ENCODE results near the gene ZNFX1.
A peak's percentile ranks its signal among the peaks of the same experiment; 100 is the strongest.

ZNFX1 gene

GRCh38 chr20:49278818-49279676 lies 1.2 kb upstream of the ZNFX1 start (continued):
- TF ChIP-seq, protein P1, sequence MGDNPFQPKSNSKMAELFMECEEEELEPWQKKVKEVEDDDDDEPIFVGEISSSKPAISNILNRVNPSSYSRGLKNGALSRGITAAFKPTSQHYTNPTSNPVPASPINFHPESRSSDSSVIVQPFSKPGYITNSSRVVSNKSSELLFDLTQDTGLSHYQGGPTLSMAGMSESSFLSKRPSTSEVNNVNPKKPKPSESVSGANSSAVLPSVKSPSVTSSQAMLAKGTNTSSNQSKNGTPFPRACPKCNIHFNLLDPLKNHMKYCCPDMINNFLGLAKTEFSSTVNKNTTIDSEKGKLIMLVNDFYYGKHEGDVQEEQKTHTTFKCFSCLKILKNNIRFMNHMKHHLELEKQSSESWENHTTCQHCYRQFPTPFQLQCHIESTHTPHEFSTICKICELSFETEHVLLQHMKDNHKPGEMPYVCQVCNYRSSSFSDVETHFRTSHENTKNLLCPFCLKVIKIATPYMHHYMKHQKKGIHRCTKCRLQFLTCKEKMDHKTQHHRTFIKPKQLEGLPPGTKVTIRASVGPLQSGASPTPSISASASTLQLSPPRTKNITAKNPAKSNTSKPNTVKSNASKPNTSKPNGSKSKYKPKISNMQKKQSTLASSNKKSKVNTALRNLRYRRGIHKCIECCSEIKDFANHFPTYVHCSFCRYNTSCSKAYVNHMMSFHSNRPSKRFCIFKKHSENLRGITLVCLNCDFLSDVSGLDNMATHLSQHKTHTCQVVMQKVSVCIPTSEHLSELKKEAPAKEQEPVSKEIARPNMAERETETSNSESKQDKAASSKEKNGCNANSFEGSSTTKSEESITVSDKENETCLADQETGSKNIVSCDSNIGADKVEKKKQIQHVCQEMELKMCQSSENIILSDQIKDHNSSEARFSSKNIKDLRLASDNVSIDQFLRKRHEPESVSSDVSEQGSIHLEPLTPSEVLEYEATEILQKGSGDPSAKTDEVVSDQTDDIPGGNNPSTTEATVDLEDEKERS (tag by site-specific recombination; IDR thresholded peaks at IDR 0.05) = no peak
- no peak for TF ChIP-seq ZNF768 (tag by site-specific recombination; IDR thresholded peaks at IDR 0.05)
- no peak for TF ChIP-seq KLF7 (tag by site-specific recombination; IDR thresholded peaks at IDR 0.05; ENCODE audit: borderline replicate concordance)
- TF ChIP-seq ZNF140 (tag by site-specific recombination; IDR thresholded peaks at IDR 0.05) = no peak
- TF ChIP-seq ZSCAN30 (tag by site-specific recombination; IDR thresholded peaks at IDR 0.05) = no peak
- no peak for TF ChIP-seq ZNF596 (tag by site-specific recombination; IDR thresholded peaks at IDR 0.05)
- 0 out of 2 replicates have a peak, but pooled peaks have one; percentile 21 for TF ChIP-seq ZBTB1 (tag by site-specific recombination; IDR thresholded peaks at IDR 0.05)
- TF ChIP-seq ZNF391 (tag by site-specific recombination; IDR thresholded peaks at IDR 0.05; ENCODE audit: borderline replicate concordance, low read depth) = no peak
- no peak for TF ChIP-seq ZNF239 (tag by site-specific recombination; IDR thresholded peaks at IDR 0.05)
- TF ChIP-seq ZNF639 (tag by site-specific recombination; IDR thresholded peaks at IDR 0.05) = no peak
- TF ChIP-seq ZIC2 (tag by site-specific recombination; IDR thresholded peaks at IDR 0.05) = no peak
- no peak for TF ChIP-seq ZNF629 (tag by site-specific recombination; IDR thresholded peaks at IDR 0.05)
- no peak for TF ChIP-seq ZNF24 (tag by site-specific recombination; IDR thresholded peaks at IDR 0.05)
- no peak for TF ChIP-seq ZNF792 (tag by site-specific recombination; IDR thresholded peaks at IDR 0.05)
- TF ChIP-seq HOXC10 (CRISPR knock-in tag; IDR thresholded peaks at IDR 0.05) = no peak
- TF ChIP-seq ZNF155 (tag by site-specific recombination; IDR thresholded peaks at IDR 0.05) = no peak
- TF ChIP-seq ZXDB (tag by site-specific recombination; IDR thresholded peaks at IDR 0.05) = no peak
- TF ChIP-seq ZNF514 (tag by site-specific recombination; IDR thresholded peaks at IDR 0.05) = 0 out of 2 replicates have a peak, but pooled peaks have one; percentile 10
- no peak for TF ChIP-seq REPIN1 (tag by site-specific recombination; IDR thresholded peaks at IDR 0.05; ENCODE audit: low read depth)
- no peak for TF ChIP-seq ZFP41 (tag by site-specific recombination; IDR thresholded peaks at IDR 0.05; ENCODE audit: borderline replicate concordance)
- TF ChIP-seq ZNF148 (tag by site-specific recombination; IDR thresholded peaks at IDR 0.05; ENCODE audit: borderline replicate concordance) = 0 out of 2 replicates have a peak, but pooled peaks have one; percentile 46
- peak; percentile 4; the same call in 1 of the 2 replicates for TF ChIP-seq YY2 (tag by site-specific recombination; IDR thresholded peaks at IDR 0.05)
- 0 out of 2 replicates have a peak, but pooled peaks have one; percentile 5 for TF ChIP-seq ZNF335 (tag by site-specific recombination; conservative IDR thresholded peaks at IDR 0.05)
- no peak for TF ChIP-seq PRDM10 (tag by site-specific recombination; IDR thresholded peaks at IDR 0.05)
- no peak for TF ChIP-seq ZNF664 (tag by site-specific recombination; IDR thresholded peaks at IDR 0.05)
- TF ChIP-seq ZNF701 (tag by site-specific recombination; IDR thresholded peaks at IDR 0.05) = no peak
- no peak for TF ChIP-seq ZBTB21 (tag by site-specific recombination; IDR thresholded peaks at IDR 0.05)
- TF ChIP-seq ZSCAN4 (tag by site-specific recombination; IDR thresholded peaks at IDR 0.05) = no peak
- peak; percentile 50; the same call in 1 of the 2 replicates for TF ChIP-seq ZFHX2 (tag by site-specific recombination; conservative IDR thresholded peaks at IDR 0.05)

Measured in HEK293 (cell line).